Neural cell (in vitro differentiated cells): ENCODE measurements around the gene DIS3L2. TPM values are rescaled to one million over a fixed set of nuclear protein-coding genes. Genes with fewer than 3 reads are reported as not detected.

Experiments
- H2AFZ ChIP-seq: fragments of 200-600, 300-800 bp; sonication (generic), shearing (Covaris generic); 2 replicates; pipeline ENCODE4 v1.6.0; 2014; ENCODE audit warnings: low read depth, mild to moderate bottlenecking, antibody characterized with exemption, low read length, moderate library complexity
- H3F3A ChIP-seq: fragments of 200-600 bp; shearing (Covaris generic); 2 replicates; pipeline ENCODE4 v1.6.1; 2016; ENCODE audit warnings: mild to moderate bottlenecking, moderate library complexity, mixed read lengths, antibody characterized with exemption, low read length; ENCODE audit not compliant: insufficient read depth, poor library complexity, severe bottlenecking
- H3K27ac ChIP-seq: fragments of 200-600, 300-800 bp; sonication (generic), shearing (Covaris generic); 2 replicates; pipeline ENCODE4 v1.5.1; 2014; ENCODE audit warnings: mild to moderate bottlenecking, low read length, moderate library complexity
- H3K27me3 ChIP-seq: fragments of 300-800, 200-600 bp; sonication (generic), shearing (Covaris generic); 2 replicates; pipeline ENCODE4 v1.6.0; 2014; ENCODE audit warnings: mild to moderate bottlenecking, low read depth, low read length, moderate library complexity; ENCODE audit not compliant: insufficient read depth
- H3K36me3 ChIP-seq: fragments of 300-800, 200-600 bp; sonication (generic), shearing (Covaris generic); 2 replicates; pipeline ENCODE4 v1.5.1; 2014; ENCODE audit warnings: mild to moderate bottlenecking, antibody characterized with exemption, low read length, moderate library complexity; ENCODE audit not compliant: insufficient read depth
- H3K4me2 ChIP-seq: fragments of 300-800, 200-600 bp; sonication (generic), shearing (Covaris generic); 2 replicates; pipeline ENCODE4 v1.6.0; 2014; ENCODE audit warnings: mild to moderate bottlenecking, low read length
- H3K4me3 ChIP-seq: fragments of 300-800, 200-600 bp; sonication (generic), shearing (Covaris generic); 2 replicates; pipeline ENCODE4 v1.5.1; 2014; ENCODE audit warnings: mild to moderate bottlenecking, low read length, moderate library complexity
- H3K79me2 ChIP-seq: fragments of 200-600 bp; shearing (Covaris generic); replicated peaks from 2 replicates; pipeline ENCODE4 v1.6.0; 2014; ENCODE audit warnings: mild to moderate bottlenecking, low read length, moderate library complexity; ENCODE audit not compliant: insufficient read depth
- H3K9ac ChIP-seq: fragments of 300-800, 200-600 bp; sonication (generic), shearing (Covaris generic); 2 replicates; pipeline ENCODE4 v1.6.1; 2016; ENCODE audit warnings: mild to moderate bottlenecking, low read length, mixed read lengths
- H3K9me2 ChIP-seq: fragments of 200-600 bp; shearing (Covaris generic); 2 replicates; pipeline ENCODE4 v1.6.1; 2016; ENCODE audit warnings: mild to moderate bottlenecking, low read length, mixed read lengths; ENCODE audit not compliant: insufficient read depth
- H3K9me3 ChIP-seq: fragments of 200-600, 300-800 bp; sonication (generic), shearing (Covaris generic); 2 replicates; pipeline ENCODE4 v1.6.1; 2016; ENCODE audit warnings: mild to moderate bottlenecking, mixed run types, low read length, moderate library complexity, mixed read lengths
- H4K20me1 ChIP-seq: fragments of 200-600 bp; shearing (Covaris generic); 2 replicates; pipeline ENCODE4 v1.6.1; 2016; ENCODE audit warnings: mild to moderate bottlenecking, mixed run types; ENCODE audit not compliant: insufficient read depth
- CTCF ChIP-seq: fragments of 450-650 bp; IDR thresholded peaks from 2 replicates; pipeline ENCODE4 v1.5.1; 2014; ENCODE audit warnings: antibody characterized with exemption, mild to moderate bottlenecking, moderate library complexity; ENCODE audit not compliant: poor library complexity, severe bottlenecking
- EP300 ChIP-seq: fragments of 450-650 bp; conservative IDR thresholded peaks from 2 replicates; pipeline ENCODE4 v1.6.1; 2014; ENCODE audit warnings: antibody characterized with exemption, mild to moderate bottlenecking, moderate library complexity; ENCODE audit not compliant: poor library complexity, severe bottlenecking
- EZH2 ChIP-seq: fragments of 200-600, 300-800 bp; shearing (Covaris generic), sonication (generic); IDR thresholded peaks from 2 replicates; pipeline ENCODE4 v1.6.1; 2014; ENCODE audit warnings: antibody characterized with exemption, low read length, borderline replicate concordance, mild to moderate bottlenecking; ENCODE audit not compliant: insufficient read depth, poor library complexity, severe bottlenecking
- MXI1 ChIP-seq: fragments of 450-650 bp; conservative IDR thresholded peaks from 2 replicates; pipeline ENCODE4 v1.6.1; 2014; ENCODE audit warnings: antibody characterized with exemption, mild to moderate bottlenecking; ENCODE audit not compliant: poor library complexity, severe bottlenecking
- POLR2AphosphoS5 ChIP-seq: IDR thresholded peaks from 2 replicates; pipeline ENCODE4 v1.6.1; 2012
- RAD21 ChIP-seq: fragments of 450-650 bp; conservative IDR thresholded peaks from 2 replicates; pipeline ENCODE4 v1.6.1; 2014; ENCODE audit warnings: antibody characterized with exemption, mild to moderate bottlenecking, moderate library complexity
- SMC3 ChIP-seq: fragments of 450-650 bp; conservative IDR thresholded peaks from 2 replicates; pipeline ENCODE4 v1.6.1; 2014; ENCODE audit warnings: antibody characterized with exemption, mild to moderate bottlenecking, moderate library complexity; ENCODE audit not compliant: poor library complexity
- TAF1 ChIP-seq: IDR thresholded peaks from 2 replicates; pipeline ENCODE4 v1.6.1; 2012; ENCODE audit warnings: low read depth
- polyA plus RNA-seq: library from polyadenylated mRNA; depleted of rRNA; stranded (reverse); fragments of >200 nt; gene quantifications from 2 replicates; pipeline ENCODE4 v1.2.3, GENCODE V29; 2014
- TF ChIP-seq, protein P1 (sequence below): IDR thresholded peaks from 2 replicates; pipeline ENCODE4 v1.6.1; 2012; ENCODE audit warnings: borderline replicate concordance

The DIS3L2 gene
- polyA plus RNA-seq, 1 donor from 2014 or later = 20.0 TPM

GRCh38 chr2:232288489-232289030 lies 327.0 kb downstream of the DIS3L2 start:
- H4K20me1 ChIP-seq = no peaks in the 10 kb centered on the region
- H3F3A ChIP-seq = no peaks in the 10 kb centered on the region
- H3K36me3 ChIP-seq = no peaks in the 10 kb centered on the region
- H3K4me3 ChIP-seq = no peak overlapping the region
- H3K4me2 ChIP-seq = no peak overlapping the region
- TF ChIP-seq, protein P1, sequence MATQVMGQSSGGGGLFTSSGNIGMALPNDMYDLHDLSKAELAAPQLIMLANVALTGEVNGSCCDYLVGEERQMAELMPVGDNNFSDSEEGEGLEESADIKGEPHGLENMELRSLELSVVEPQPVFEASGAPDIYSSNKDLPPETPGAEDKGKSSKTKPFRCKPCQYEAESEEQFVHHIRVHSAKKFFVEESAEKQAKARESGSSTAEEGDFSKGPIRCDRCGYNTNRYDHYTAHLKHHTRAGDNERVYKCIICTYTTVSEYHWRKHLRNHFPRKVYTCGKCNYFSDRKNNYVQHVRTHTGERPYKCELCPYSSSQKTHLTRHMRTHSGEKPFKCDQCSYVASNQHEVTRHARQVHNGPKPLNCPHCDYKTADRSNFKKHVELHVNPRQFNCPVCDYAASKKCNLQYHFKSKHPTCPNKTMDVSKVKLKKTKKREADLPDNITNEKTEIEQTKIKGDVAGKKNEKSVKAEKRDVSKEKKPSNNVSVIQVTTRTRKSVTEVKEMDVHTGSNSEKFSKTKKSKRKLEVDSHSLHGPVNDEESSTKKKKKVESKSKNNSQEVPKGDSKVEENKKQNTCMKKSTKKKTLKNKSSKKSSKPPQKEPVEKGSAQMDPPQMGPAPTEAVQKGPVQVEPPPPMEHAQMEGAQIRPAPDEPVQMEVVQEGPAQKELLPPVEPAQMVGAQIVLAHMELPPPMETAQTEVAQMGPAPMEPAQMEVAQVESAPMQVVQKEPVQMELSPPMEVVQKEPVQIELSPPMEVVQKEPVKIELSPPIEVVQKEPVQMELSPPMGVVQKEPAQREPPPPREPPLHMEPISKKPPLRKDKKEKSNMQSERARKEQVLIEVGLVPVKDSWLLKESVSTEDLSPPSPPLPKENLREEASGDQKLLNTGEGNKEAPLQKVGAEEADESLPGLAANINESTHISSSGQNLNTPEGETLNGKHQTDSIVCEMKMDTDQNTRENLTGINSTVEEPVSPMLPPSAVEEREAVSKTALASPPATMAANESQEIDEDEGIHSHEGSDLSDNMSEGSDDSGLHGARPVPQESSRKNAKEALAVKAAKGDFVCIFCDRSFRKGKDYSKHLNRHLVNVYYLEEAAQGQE = no peak
- TF ChIP-seq EZH2 (no peak), RAD21 (no peak), EP300 (no peak), TAF1 (no peak), SMC3 (no peak), MXI1 (no peak), CTCF (no peak), POLR2AphosphoS5 (no peak)
- H3K9me3 ChIP-seq = no peaks in the 10 kb centered on the region
- no peaks in the 10 kb centered on the region for H3K79me2 ChIP-seq
- no peaks in the 10 kb centered on the region for H3K9me2 ChIP-seq
- H3K27ac ChIP-seq = no peak overlapping the region
- H2AFZ ChIP-seq = no peak overlapping the region
- no peaks in the 10 kb centered on the region for H3K27me3 ChIP-seq
- no peak overlapping the region for H3K9ac ChIP-seq

- H3K27ac ChIP-seq = no peak overlapping the region
- H3K9me3 ChIP-seq = no peaks in the 10 kb centered on the region
- no peaks in the 10 kb centered on the region for H3K27me3 ChIP-seq
- H3K4me3 ChIP-seq = no peak overlapping the region
- no peaks in the 10 kb centered on the region for H4K20me1 ChIP-seq
- no peaks in the 10 kb centered on the region for H3K36me3 ChIP-seq
- no peak overlapping the region for H2AFZ ChIP-seq
- H3K9me2 ChIP-seq = no peaks in the 10 kb centered on the region
- H3F3A ChIP-seq = no peaks in the 10 kb centered on the region
- no peaks in the 10 kb centered on the region for H3K79me2 ChIP-seq
- no peak overlapping the region for H3K9ac ChIP-seq
- no peak overlapping the region for H3K4me2 ChIP-seq
- TF ChIP-seq CTCF (no peak), MXI1 (no peak), POLR2AphosphoS5 (no peak), EZH2 (no peak), EP300 (no peak), TAF1 (no peak), RAD21 (no peak), SMC3 (no peak)
- TF ChIP-seq, protein P1 = no peak
Measured at GRCh38 chr2:232290668-232291067, 329.2 kb downstream of the DIS3L2 start.
